ENCODE measurements around the gene CANT1.

The CANT1 gene

DNA sequence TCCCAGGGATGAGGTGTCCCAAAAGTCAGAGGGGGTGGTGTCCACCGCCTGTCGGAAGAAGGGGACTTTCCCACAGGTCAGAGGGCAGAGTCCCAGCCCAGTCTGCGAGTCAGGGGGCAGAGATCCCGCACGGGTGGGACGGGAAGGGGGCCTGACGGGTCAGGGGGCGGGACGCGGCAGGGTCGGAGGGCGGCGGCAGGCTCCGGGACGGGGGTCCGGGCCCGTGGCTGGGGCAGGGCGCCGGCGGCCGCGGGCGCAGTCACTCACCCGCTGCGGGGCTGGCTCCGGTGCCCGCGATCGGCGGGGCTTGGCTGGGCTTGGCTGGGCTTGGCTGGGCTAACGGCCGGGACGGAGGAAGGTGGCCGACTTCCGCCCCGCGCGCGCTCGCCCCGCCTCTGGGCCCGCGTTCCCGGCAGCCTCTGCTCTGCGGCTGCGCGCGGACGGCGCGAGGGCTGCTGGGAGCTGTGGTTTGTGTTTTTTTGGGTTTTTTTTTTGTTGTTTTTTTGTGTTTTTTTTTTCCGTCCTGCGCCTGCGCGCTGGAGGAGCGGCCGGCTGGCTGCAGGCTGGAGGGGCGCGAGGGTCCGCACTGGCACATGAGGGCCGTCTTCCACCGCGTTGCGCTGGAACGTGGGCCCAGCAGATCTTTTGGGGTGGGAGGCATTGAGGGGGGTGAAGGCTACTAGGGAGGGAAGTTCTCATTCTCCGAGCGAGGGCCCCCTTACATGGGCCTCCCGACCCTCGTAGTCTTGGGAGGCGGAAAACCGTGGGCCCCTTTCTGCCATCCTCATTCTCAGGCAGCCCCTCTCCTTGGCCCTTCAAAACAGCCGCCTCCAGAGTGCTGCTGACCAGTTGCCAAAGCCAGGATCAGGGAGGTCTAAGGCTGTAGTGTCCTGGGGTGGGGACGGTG is at the start of gene CANT1:
Gene CANT1 (minus strand): TSS at position 368 of the 907 bp plus-strand sequence. CDS start 12,142 bp downstream, outside the sequence.
- DNase-seq (ENCODE audit: low read depth in 1 of 2, low spot score in 1 of 2), result peak; percentile 76 to 90
- TF ChIP-seq JUND (IDR thresholded peaks at IDR 0.05; ENCODE audit: low read depth), result no peak
- in situ Hi-C loops (cut with HindIII; ENCODE audit: low pct_unique_long_range_greater_than_20kb, low sequenced_read_pairs), result no loop called here

DNA sequence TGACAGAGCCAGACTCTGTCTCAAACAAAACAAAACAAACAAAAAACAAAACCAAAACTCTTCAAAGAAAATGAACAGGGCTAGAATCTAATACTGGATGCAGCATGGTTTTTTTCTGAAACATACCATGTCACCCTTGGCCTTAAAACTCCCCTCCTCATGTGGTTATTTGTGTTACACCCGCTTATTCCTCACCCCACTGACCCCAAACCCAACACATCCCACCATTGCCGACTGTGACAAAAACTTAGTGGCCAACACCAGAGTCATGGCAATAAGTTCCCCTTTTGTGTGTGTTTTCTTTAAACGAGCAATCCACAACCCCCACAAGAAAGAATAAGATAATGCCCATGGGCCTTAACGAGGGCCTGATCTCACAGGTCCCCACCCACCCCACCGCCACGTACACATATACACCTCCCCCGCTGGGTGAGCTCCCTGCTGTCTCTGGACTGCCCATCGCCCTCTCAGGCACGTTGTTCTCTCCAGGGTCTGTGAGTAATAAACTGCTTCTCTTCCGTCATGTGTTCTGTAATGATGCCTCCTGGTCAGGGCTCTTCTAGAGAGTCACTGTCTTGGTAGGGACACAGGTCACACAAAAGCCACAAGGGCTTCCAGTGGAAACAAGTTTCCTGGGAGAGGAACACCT is 48.3 kb upstream of the CANT1 start:
- DNase-seq (ENCODE audit: low read depth in 1 of 2, low spot score in 1 of 2), result no peak
- in situ Hi-C loops (cut with HindIII; ENCODE audit: low pct_unique_long_range_greater_than_20kb, low sequenced_read_pairs), result no loop called here
- no peak for TF ChIP-seq JUND (IDR thresholded peaks at IDR 0.05; ENCODE audit: low read depth)

DNA sequence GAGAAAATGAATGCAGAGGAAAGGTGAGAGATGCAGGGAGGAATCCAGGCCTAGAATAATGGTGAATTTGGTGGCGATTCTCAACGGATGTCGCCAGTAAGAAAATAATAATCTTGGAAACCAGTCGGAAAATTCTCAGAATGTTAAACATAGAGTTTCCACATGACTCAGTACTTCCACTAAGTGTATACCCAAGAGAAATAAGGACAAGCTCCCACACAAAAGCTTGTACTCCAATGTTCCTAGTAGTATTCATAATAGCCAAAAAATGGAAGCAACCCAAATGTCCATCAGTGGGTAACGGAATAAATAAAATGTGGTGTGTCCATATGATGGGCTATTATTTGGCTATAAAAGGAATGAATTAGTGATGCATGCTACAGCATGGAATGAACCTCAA is 45.6 kb upstream of the CANT1 start:
- no peak for TF ChIP-seq JUND (IDR thresholded peaks at IDR 0.05; ENCODE audit: low read depth)
- no peak for DNase-seq (ENCODE audit: low read depth in 1 of 2, low spot score in 1 of 2)
- in situ Hi-C loops (cut with HindIII; ENCODE audit: low pct_unique_long_range_greater_than_20kb, low sequenced_read_pairs), result no loop called here

DNA sequence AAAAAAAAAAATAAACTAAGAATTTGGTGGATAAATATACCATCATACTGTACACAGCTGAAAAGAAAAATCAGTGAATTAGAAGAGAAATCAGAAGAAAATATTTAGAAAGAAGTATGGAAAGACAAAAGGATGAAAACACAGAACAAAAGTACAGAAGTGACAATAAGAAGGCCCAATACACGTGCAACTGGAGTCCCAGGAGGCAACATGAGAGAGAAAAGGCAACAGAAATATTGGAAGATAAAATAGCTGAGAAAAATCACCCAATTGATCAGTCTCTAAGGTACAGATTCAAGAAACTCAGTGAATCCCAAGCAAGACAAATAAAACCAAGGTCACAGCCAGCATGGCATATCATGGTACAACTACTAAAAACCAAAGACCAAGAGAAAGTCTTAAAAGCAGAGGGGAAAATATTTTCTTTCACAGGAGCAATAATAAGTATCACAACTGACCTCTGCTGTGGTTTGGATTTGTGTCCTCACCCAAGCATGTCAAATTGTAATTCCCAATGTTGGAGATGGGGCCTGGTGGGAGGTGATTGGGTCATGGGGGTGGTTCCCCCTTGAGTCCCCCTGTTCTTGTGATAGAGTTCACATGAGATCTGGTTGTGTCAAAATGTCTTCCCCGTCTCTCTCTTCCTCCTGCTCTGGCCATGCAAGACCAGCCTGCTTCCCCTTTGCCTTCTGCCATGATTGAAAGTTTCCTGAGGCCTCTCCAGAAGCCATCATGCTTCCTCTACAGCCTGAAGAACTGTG is 44.8 kb upstream of the CANT1 start:
- no peak for TF ChIP-seq JUND (IDR thresholded peaks at IDR 0.05; ENCODE audit: low read depth)
- in situ Hi-C loops (cut with HindIII; ENCODE audit: low pct_unique_long_range_greater_than_20kb, low sequenced_read_pairs), result no loop called here
- no peak for DNase-seq (ENCODE audit: low read depth in 1 of 2, low spot score in 1 of 2)

DNA sequence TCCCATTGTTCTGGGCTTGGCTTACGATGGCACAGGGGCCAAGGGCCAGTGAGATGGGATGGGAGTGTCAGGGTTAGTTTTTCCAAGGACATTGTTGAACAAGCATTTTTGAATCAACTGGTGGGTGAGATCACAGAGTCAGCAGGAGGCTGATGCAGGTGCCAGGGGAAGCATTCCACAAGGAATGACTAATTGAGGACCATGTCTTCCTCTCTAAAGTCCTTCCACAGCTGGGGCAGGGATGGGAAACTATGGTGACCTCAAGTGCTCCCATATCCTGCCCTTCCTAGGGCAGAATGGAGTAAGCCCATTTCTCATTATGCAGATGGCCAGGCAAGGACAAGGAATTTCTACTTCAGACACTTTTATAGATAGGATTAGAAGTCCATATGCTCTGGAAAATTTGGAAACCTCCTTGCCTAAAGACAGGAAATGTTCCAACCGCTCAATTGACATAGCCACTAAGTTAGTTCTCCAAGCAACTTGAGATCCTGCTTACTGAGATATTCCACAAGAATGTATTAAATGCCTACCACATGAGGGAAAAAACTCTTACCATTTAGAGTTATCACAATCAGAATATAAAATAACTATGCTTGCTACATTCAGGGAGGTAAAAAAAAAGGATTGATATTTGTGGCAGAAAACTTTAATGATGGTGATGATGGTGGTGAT is 43.8 kb upstream of the CANT1 start:
- no peak for DNase-seq (ENCODE audit: low read depth in 1 of 2, low spot score in 1 of 2)
- in situ Hi-C loops (cut with HindIII; ENCODE audit: low pct_unique_long_range_greater_than_20kb, low sequenced_read_pairs), result no loop called here
- TF ChIP-seq JUND (IDR thresholded peaks at IDR 0.05; ENCODE audit: low read depth), result no peak

DNA sequence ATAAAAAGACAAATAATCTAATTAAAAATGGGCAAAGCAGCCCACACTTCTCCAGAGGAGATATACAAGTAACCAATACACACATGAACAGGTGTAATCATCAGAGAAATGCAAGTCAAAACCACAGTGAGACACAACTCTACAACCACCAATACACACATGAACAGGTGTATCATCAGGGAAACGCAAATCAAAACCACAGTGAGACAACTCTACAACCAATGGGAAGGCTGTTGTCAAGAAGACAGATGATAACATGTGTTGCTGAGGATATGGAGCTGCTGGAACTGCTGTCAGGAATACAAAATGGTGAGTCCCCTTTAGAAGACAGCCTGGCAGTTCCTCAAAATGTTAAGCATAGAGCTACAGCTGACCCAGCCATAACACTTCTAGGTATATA is 42.6 kb upstream of the CANT1 start:
- DNase-seq (ENCODE audit: low read depth in 1 of 2, low spot score in 1 of 2), result no peak
- in situ Hi-C loops (cut with HindIII; ENCODE audit: low pct_unique_long_range_greater_than_20kb, low sequenced_read_pairs), result no loop called here
- TF ChIP-seq JUND (IDR thresholded peaks at IDR 0.05; ENCODE audit: low read depth), result no peak

DNA sequence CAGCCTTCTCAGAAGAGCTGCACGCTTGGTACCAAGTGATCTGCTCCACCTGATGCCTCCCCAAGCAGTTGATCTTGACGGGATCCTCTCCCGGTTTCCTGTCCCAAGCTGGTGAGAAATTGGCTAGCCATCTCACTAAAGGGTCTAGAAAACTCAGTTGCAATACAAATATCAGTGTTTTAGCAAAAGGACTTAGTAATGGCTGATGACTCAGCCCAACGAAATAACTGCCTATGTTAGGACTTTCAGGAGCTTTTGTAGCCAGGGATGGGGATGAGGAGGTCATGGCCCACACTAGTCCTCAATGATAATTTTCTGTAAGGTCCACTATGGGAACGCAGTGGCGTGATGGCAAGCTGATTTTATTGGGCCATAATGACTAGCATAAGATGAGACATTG is 41.7 kb upstream of the CANT1 start:
- in situ Hi-C loops (cut with HindIII; ENCODE audit: low pct_unique_long_range_greater_than_20kb, low sequenced_read_pairs), result no loop called here
- no peak for TF ChIP-seq JUND (IDR thresholded peaks at IDR 0.05; ENCODE audit: low read depth)
- no peak for DNase-seq (ENCODE audit: low read depth in 1 of 2, low spot score in 1 of 2)

DNA sequence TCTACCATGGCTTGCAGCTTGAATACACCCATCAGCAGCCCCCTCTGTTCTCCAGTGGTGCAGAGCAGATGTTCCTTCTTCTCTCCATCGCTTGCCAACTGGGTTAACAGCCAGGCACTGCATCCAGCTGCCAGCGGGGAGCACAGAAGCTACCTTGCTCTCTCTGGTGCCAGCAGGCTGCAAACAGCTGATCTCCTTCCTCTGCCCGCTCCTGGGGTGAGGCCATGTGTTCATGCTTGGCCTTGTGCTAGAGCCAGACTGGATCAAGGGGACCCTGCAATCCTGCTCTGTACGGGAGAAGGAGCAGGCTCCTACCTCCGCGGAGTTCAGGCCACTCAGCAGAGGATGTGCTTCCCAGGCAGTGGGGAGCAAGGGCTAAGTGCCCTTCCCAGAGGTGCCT is 41.0 kb upstream of the CANT1 start:
- no peak for DNase-seq (ENCODE audit: low read depth in 1 of 2, low spot score in 1 of 2)
- no peak for TF ChIP-seq JUND (IDR thresholded peaks at IDR 0.05; ENCODE audit: low read depth)
- in situ Hi-C loops (cut with HindIII; ENCODE audit: low pct_unique_long_range_greater_than_20kb, low sequenced_read_pairs), result no loop called here

DNA sequence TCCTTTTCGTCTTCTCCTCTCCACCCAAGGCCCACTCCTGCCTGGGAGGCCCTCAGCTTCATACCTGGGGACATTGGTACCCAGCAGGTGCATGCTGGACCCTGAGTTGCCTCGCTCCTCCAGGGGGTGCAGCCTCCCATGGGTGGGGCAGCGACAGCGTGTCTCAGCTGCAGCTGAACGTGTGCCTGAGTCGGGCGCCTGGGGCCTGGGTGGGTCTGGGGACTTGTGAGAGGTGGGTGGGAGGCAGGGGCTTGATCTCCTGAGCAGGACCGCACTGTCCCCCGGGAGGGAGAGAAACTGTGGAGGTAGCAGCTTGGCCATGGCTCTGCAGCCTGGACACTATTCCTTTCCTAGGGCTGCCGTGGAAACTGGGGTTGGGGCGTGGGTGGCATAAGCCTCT is 40.3 kb upstream of the CANT1 start:
- TF ChIP-seq JUND (IDR thresholded peaks at IDR 0.05; ENCODE audit: low read depth), result no peak
- no peak for DNase-seq (ENCODE audit: low read depth in 1 of 2, low spot score in 1 of 2)
- in situ Hi-C loops (cut with HindIII; ENCODE audit: low pct_unique_long_range_greater_than_20kb, low sequenced_read_pairs), result no loop called here

DNA sequence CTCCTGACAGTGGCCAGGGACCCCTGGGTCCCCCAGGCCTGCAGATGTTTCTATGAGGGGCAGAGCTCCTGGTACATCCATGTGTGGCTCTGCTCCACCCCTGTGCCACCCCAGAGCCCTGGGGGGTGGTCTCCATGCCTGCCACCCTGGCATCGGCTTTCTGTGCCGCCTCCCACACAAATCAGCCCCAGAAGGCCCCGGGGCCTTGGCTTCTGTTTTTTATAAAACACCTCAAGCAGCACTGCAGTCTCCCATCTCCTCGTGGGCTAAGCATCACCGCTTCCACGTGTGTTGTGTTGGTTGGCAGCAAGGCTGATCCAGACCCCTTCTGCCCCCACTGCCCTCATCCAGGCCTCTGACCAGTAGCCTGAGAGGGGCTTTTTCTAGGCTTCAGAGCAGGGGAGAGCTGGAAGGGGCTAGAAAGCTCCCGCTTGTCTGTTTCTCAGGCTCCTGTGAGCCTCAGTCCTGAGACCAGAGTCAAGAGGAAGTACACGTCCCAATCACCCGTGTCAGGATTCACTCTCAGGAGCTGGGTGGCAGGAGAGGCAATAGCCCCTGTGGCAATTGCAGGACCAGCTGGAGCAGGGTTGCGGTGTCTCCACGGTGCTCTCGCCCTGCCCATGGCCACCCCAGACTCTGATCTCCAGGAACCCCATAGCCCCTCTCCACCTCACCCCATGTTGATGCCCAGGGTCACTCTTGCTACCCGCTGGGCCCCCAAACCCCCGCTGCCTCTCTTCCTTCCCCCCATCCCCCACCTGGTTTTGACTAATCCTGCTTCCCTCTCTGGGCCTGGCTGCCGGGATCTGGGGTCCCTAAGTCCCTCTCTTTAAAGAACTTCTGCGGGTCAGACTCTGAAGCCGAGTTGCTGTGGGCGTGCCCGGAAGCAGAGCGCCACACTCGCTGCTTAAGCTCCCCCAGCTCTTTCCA is 39.5 kb upstream of the CANT1 start:
- in situ Hi-C loops (cut with HindIII; ENCODE audit: low pct_unique_long_range_greater_than_20kb, low sequenced_read_pairs), result no loop called here
- DNase-seq (ENCODE audit: low read depth in 1 of 2, low spot score in 1 of 2), result no peak
- TF ChIP-seq JUND (IDR thresholded peaks at IDR 0.05; ENCODE audit: low read depth), result no peak

Measured in T47D (cell line).